ENCODE data around the gene PTPRN2.

Gene PTPRN2

DNA sequence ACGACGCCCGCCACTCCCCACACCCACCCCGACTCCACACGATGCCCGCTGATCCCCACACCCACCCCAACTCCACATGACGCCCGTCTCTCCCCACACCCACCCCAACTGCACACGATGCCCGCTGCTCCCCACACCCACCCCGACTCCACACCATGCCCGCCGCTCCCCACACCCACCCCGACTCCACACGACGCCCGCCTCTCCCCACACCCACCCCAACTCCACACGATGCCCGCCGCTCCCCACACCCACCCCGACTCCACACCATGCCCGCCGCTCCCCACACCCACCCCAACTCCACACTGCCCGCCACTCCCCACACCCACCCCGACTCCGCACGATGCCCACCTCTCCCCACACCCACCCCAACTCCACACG, 933.8 kb downstream of the PTPRN2 start:
- no peak for DNase-seq (ENCODE audit: low spot score)

DNA sequence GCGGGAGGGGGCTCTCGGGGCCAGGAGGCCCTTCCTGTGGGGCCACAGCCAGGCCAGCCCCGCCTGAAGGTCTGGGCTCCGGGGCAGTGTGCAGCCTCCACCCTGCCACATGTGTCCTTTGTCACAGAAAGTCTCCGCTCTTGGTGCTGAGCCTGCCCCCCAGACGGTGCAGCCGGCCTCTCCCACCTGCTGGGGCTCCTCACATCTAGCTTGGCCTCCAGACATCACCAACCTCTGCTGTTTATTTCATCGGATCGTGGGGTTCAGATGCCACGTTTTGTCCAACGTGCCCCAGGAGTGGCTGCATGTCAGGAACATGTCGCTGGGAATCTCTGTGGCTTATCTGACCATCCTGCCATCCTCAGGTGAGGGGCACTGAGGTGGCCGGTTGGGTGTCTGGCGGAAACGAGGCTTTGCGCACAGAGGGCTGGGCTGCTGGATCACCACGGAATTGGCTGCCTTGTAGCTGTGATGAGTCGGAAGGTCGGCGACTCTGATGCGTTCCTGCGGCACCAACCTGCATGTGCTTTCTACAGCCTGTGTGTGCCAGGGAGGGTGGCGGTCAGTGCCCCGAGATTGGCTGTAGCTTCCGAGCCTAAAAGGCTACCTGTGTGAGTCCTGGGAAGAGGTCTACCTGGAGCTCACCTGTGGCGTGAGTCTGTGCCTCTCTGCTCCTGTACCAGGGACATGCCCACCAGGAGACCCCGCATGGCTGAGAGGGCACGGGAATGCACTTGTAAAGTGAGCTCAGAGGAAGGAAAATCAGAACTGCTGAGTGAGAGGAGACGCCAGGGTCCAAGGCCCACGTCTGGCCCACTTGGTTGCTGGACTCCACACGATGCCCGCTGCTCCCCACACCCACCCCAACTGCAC, 934.4 kb downstream of the PTPRN2 start:
- in situ Hi-C loops (cut with MboI; ENCODE audit: low pct_unique_long_range_greater_than_20kb, low sequenced_read_pairs, unreplicated experiment) = no loop called here
- no peak for DNase-seq (ENCODE audit: low spot score)
- TF ChIP-seq, protein P1, sequence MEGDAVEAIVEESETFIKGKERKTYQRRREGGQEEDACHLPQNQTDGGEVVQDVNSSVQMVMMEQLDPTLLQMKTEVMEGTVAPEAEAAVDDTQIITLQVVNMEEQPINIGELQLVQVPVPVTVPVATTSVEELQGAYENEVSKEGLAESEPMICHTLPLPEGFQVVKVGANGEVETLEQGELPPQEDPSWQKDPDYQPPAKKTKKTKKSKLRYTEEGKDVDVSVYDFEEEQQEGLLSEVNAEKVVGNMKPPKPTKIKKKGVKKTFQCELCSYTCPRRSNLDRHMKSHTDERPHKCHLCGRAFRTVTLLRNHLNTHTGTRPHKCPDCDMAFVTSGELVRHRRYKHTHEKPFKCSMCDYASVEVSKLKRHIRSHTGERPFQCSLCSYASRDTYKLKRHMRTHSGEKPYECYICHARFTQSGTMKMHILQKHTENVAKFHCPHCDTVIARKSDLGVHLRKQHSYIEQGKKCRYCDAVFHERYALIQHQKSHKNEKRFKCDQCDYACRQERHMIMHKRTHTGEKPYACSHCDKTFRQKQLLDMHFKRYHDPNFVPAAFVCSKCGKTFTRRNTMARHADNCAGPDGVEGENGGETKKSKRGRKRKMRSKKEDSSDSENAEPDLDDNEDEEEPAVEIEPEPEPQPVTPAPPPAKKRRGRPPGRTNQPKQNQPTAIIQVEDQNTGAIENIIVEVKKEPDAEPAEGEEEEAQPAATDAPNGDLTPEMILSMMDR (IDR thresholded peaks at IDR 0.05; ENCODE audit: extremely low read depth, insufficient read depth, missing control alignments) = no peak

More for the DNA sequence above, 933.8 kb downstream of the PTPRN2 start:
- in situ Hi-C loops (cut with MboI; ENCODE audit: low pct_unique_long_range_greater_than_20kb, low sequenced_read_pairs, unreplicated experiment) = no loop called here
- TF ChIP-seq, protein P1 (IDR thresholded peaks at IDR 0.05; ENCODE audit: extremely low read depth, insufficient read depth, missing control alignments) = no peak

DNA sequence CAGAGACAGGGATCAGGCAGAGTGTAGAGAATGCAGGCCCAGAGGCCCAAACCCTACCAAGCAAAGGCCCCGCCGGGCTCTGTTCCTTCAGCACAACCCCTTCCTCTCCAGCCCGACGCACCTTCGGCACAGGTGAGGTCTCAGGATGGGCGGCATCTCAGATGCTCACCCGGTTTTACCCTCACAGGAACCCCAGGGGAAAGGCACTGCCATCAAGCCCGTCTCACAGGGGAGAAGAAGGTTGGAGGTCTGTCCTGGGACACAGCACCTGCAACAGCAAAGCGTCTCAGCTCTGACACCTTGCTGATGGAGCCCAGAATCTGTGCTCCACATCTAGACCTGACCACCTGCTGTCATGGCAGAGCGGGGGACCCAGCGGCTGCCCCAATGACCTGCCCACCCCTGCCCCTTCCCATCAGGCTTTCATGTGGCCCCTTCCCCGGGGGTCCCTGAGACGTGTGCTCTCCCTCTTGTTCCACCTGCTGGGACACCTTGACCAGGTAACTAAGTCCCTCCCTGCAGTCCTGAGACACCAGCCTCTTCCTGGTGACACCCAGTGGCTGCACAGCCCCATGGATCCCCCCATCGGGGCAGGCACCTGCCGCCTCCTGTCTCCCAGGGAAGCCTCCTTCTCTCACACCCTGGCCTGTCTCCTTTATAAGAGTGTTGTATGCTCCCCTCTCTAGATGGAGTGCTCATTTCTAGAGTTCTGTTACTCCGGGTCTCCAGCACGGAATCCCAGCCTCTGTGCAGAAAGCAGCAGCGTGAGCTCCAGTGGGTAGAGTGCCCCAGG, 935.3 kb downstream of the PTPRN2 start:
- in situ Hi-C loops (cut with MboI; ENCODE audit: low pct_unique_long_range_greater_than_20kb, low sequenced_read_pairs, unreplicated experiment) = no loop called here
- no peak for DNase-seq (ENCODE audit: low spot score)
- TF ChIP-seq, protein P1 (IDR thresholded peaks at IDR 0.05; ENCODE audit: extremely low read depth, insufficient read depth, missing control alignments) = no peak

DNA sequence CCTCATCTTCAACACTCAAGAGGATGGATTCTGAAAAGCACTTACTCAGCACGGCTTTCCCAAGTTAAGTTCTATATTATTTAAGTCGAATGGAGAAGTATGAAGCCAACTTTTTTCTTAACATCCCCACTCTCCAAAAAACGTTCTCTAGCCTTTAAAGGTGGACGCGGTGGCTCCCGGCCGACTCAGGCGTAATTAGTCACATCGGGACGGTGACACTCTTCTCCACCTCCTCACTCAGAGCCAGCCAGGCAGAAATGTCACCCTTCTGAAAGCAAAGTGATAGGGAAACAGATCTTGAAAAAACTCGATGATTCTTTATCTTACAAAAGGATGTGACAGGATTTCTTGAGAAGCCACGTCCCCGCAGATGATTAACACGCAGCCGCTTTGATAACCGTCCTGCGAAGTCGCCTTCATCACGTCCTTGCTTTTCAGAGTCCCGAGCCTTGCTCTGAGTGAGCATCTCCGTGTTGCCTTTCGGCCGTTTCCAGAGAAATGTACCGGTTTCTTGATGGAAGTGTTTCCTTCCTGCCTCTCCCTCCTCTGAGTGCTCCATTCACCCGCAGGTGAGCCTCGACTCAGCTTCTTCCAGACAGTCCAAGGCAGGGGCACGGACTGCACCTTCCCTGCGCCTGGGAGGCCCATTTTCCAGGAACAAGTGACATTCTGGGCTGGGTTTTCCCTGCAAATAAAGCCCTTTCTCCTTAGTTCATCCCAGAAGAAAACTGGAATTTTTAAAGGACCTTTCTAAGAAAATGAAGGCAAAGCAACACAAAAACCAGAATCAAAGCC, 936.1 kb downstream of the PTPRN2 start:
- TF ChIP-seq, protein P1 (IDR thresholded peaks at IDR 0.05; ENCODE audit: extremely low read depth, insufficient read depth, missing control alignments) = no peak
- in situ Hi-C loops (cut with MboI; ENCODE audit: low pct_unique_long_range_greater_than_20kb, low sequenced_read_pairs, unreplicated experiment) = no loop called here
- no peak for DNase-seq (ENCODE audit: low spot score)

DNA sequence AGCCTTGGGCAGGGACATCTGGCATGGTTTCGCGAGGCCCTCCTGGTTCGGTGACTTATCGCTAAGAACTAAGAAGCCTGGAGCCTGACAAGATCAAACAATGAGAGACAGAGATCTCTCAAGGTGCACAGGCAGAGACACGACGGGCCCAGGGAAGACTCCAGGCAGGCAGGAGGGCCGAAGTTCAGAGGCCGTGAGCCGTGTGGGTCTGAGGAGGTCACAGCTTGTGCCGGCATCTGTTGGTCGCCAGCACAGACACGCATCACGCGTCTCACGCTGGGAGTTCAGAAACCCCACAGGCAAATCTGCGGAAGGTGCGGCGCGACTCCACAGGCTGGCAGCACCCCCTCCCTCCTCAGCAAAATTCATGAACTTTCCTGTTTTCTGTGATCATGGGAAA, 936.8 kb downstream of the PTPRN2 start:
- DNase-seq (ENCODE audit: low spot score) = no peak
- in situ Hi-C loops (cut with MboI; ENCODE audit: low pct_unique_long_range_greater_than_20kb, low sequenced_read_pairs, unreplicated experiment) = no loop called here
- TF ChIP-seq, protein P1 (IDR thresholded peaks at IDR 0.05; ENCODE audit: extremely low read depth, insufficient read depth, missing control alignments) = no peak

DNA sequence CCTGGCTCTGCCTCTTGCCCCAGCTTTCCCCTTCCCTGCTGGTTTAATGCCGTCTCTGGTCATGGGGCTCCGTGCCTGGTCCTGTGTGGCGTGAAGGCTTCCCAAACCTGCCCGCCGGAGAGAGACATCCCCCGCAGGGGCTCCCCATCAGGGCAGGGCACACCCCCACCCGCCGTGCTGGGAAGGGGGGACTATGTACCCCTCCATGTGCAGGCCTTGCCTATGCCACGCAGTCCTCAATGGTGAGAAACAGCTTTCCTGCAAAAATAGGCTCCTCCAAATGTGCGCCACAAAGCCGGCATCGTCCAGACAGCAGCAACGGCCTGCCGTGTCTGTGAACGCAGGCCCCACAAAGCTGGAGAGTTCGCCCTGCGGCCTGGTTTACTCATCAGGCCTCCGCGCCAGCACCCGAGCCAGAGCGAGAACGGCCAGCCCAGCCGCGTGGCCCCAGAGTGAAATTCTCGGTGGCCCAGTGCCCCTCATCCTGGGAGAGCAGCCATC, 937.4 kb downstream of the PTPRN2 start:
- no peak for DNase-seq (ENCODE audit: low spot score)
- in situ Hi-C loops (cut with MboI; ENCODE audit: low pct_unique_long_range_greater_than_20kb, low sequenced_read_pairs, unreplicated experiment) = no loop called here
- TF ChIP-seq, protein P1 (IDR thresholded peaks at IDR 0.05; ENCODE audit: extremely low read depth, insufficient read depth, missing control alignments) = no peak
